Caco-2 (cell line): ENCODE measurements around the gene PCID2. TPM values are rescaled to one million over a fixed set of nuclear protein-coding genes. Genes with fewer than 3 reads are reported as not detected.

Experiments
- BruUV-seq: library from RNA; stranded (reverse); fragments of 400-500 nt; replicated peaks from 2 replicates; lab custom pipeline; 2021; lab: Mats Ljungman, UMichigan
- CTCF ChIA-PET: fragments of 300-600 bp; sonication (Branson Sonifier 250); formaldehyde crosslinking; loops from one replicate; lab custom pipeline; 2022; ENCODE audit warnings: antibody characterized with exemption; lab: Charles Lee
- POLR2A ChIA-PET: fragments of 300-600 bp; sonication (Branson Sonifier 250); formaldehyde crosslinking; loops from one replicate; lab custom pipeline; 2022; ENCODE audit warnings: antibody characterized with exemption; lab: Charles Lee
- DNase-seq, 2 experiments: peaks; one replicate each; pipeline versions ENCODE4 v3.0.0 to v3.0.0-alpha.2; 2020 to 2022
- H3K27me3 ChIP-seq: replicated peaks from 2 replicates; pipeline ENCODE4 v1.6.0; 2011; ENCODE audit warnings: low read length; ENCODE audit not compliant: control insufficient read depth, insufficient read depth
- H3K36me3 ChIP-seq: 2 replicates; pipeline ENCODE4 v1.5.1; 2011; ENCODE audit warnings: low read length; ENCODE audit not compliant: control insufficient read depth, insufficient read depth
- H3K4me1 ChIP-seq: fragments of 250-450 bp; sonication (Bioruptor Pico); 2 replicates; pipeline ENCODE4 v1.5.1; 2020; ENCODE audit warnings: mild to moderate bottlenecking
- H3K4me3 ChIP-seq: 2 replicates; pipeline ENCODE4 v1.5.1; 2011; ENCODE audit warnings: low read depth, mild to moderate bottlenecking, control low read depth, low read length
- H3K9me3 ChIP-seq: fragments of 250-450 bp; sonication (Bioruptor Pico); 2 replicates; pipeline ENCODE4 v1.5.1; 2020; ENCODE audit warnings: mild to moderate bottlenecking, moderate library complexity
- H3K27ac Mint-ChIP-seq: one replicate; pipeline ENCODE4 v1.8.0; 2022; ENCODE audit warnings: mixed read lengths; ENCODE audit not compliant: unreplicated experiment
- H3K27me3 Mint-ChIP-seq: one replicate; pipeline ENCODE4 v1.8.0; 2022; ENCODE audit warnings: mixed read lengths; ENCODE audit not compliant: insufficient read depth, unreplicated experiment
- H3K36me3 Mint-ChIP-seq: one replicate; pipeline ENCODE4 v1.8.0; 2022; ENCODE audit warnings: mild to moderate bottlenecking, mixed read lengths; ENCODE audit not compliant: insufficient read depth, unreplicated experiment
- H3K4me1 Mint-ChIP-seq: one replicate; pipeline ENCODE4 v1.8.0; 2022; ENCODE audit warnings: low read depth, mixed read lengths; ENCODE audit not compliant: unreplicated experiment
- H3K4me3 Mint-ChIP-seq: one replicate; pipeline ENCODE4 v1.8.0; 2022; ENCODE audit warnings: mild to moderate bottlenecking, moderate library complexity, mixed read lengths; ENCODE audit not compliant: unreplicated experiment
- H3K9me3 Mint-ChIP-seq: one replicate; pipeline ENCODE4 v1.8.0; 2022; ENCODE audit warnings: mixed read lengths; ENCODE audit not compliant: unreplicated experiment
- intact Hi-C: fragments of 100-400 bp; cut with micrococcal nuclease; formaldehyde crosslinking; loops from one replicate; pipeline ENCODE4 v1.10.0; 2022; ENCODE audit not compliant: unreplicated experiment
- total RNA-seq: library from RNA; stranded (reverse); gene quantifications from 2 replicates; pipeline ENCODE4 v1.2.3, GENCODE V29; 2022
- TF ChIP-seq, protein P1 (sequence below), 2 experiments: fragments of 200-600 bp in 1 of 2; IDR thresholded peaks; 1 replicate in 1 of 2; 2 replicates in 1 of 2; pipeline versions ENCODE4 v1.5.1 to v1.8.0; 2011 to 2022; ENCODE audit warnings: antibody characterized with exemption in 1 of 2, control low read depth in 1 of 2, inconsistent platforms in 1 of 2, low read depth in 1 of 2, low read length in 1 of 2, mild to moderate bottlenecking in 1 of 2, moderate library complexity in 1 of 2; ENCODE audit not compliant: insufficient read depth in 1 of 2, severe bottlenecking in 1 of 2, unreplicated experiment in 1 of 2

The PCID2 gene
- total RNA-seq, 1 experiment from 2014 or later, result 81.5 TPM

DNA sequence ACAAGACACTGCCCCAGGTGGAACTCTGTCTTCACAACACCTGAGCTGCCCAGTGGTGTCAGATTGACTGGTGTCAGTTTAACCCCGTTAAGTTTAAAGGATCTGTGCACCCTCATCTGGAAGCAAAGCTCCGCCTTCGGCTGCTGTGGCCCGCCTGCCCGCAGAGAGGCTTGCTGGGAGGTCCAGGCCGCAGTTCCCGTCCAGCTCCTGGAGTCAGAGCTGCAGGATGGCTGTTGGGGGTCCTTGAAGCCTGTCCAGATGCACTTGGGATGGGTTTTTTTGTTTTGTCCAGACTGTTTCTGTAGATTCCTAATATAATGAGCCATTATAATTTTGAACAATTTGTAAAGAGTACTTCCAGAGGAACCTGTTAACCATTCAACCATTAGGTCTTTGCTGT lies 17.0 kb upstream of the PCID2 start:
- POLR2A ChIA-PET, result no interaction called here
- TF ChIP-seq, protein P1, sequence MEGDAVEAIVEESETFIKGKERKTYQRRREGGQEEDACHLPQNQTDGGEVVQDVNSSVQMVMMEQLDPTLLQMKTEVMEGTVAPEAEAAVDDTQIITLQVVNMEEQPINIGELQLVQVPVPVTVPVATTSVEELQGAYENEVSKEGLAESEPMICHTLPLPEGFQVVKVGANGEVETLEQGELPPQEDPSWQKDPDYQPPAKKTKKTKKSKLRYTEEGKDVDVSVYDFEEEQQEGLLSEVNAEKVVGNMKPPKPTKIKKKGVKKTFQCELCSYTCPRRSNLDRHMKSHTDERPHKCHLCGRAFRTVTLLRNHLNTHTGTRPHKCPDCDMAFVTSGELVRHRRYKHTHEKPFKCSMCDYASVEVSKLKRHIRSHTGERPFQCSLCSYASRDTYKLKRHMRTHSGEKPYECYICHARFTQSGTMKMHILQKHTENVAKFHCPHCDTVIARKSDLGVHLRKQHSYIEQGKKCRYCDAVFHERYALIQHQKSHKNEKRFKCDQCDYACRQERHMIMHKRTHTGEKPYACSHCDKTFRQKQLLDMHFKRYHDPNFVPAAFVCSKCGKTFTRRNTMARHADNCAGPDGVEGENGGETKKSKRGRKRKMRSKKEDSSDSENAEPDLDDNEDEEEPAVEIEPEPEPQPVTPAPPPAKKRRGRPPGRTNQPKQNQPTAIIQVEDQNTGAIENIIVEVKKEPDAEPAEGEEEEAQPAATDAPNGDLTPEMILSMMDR (IDR thresholded peaks at IDR 0.05; ENCODE audit: insufficient read depth in 1 of 2, low read depth in 1 of 2, low read length in 1 of 2, severe bottlenecking in 1 of 2, unreplicated experiment in 1 of 2), result no peak
- H3K27me3 Mint-ChIP-seq, result no peaks in the 10 kb centered on the region

DNA sequence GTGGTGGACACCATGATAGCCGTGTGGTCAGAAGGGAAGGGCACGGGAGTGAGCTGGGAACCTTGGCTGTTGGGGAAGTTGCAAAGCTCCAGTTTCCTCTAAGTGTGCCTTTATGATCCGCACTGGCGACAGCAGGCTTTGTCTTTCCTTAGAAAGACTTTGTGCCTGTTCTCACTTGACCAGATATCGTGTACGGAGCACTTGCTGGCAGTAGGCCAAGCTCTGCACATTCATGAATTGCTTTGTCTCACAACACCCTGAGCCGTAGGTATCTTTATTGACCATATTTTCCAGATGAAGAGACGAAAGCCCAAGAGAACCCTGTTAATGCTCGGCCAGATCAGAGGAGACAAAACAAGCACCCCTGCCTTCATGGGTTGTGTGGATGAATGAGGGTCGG lies 16.0 kb upstream of the PCID2 start:
- POLR2A ChIA-PET, result no interaction called here

More for the DNA sequence above, 17.0 kb upstream of the PCID2 start:
- Histone ChIP-seq H3K9me3 (no peaks in the 10 kb centered on the region), H3K4me3 (no peak overlapping the region), H3K4me1 (no peaks in the 10 kb centered on the region), H3K27me3 (no peaks in the 10 kb centered on the region), H3K36me3 (peaks cover 7% of the 10 kb centered on the region)
- peaks cover 90% of the 10 kb centered on the region for H3K36me3 Mint-ChIP-seq
- DNase-seq, result no peak
- CTCF ChIA-PET, result no interaction called here
- H3K27ac Mint-ChIP-seq, result no peak overlapping the region
- H3K9me3 Mint-ChIP-seq, result no peaks in the 10 kb centered on the region
- H3K4me1 Mint-ChIP-seq, result no peaks in the 10 kb centered on the region
- no peak overlapping the region for H3K4me3 Mint-ChIP-seq
- BruUV-seq, result no TSS peak
- intact Hi-C loops, result no loop called here

DNA sequence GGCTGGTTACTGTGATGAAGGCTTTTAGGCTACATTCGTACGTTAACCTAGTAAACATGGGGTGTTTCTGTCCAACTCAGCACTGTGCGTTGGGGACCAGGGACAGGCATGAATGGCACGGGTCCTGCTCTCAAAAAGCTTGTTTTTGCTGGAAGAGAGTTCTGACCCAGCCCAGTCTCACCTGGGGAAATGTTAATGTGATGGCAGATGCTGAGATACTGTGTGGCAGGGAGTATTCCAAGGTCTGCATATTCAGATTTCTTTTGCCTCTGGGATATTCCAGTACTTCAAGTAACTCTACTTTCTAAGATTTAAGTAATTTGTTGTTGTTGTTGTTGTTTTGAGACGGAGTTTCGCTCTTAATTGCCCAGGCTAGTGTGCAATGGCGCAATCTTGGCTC lies 14.6 kb upstream of the PCID2 start:
- Histone ChIP-seq H3K27me3 (no peaks in the 10 kb centered on the region), H3K4me1 (peaks cover 10% of the 10 kb centered on the region), H3K36me3 (peaks cover 15% of the 10 kb centered on the region), H3K4me3 (no peak overlapping the region), H3K9me3 (no peaks in the 10 kb centered on the region)
- no peak overlapping the region for H3K27ac Mint-ChIP-seq
- no peaks in the 10 kb centered on the region for H3K27me3 Mint-ChIP-seq
- POLR2A ChIA-PET, result no interaction called here
- intact Hi-C loops, result no loop called here
- no peak overlapping the region for H3K4me3 Mint-ChIP-seq
- DNase-seq, result no peak
- H3K4me1 Mint-ChIP-seq, result peaks cover 10% of the 10 kb centered on the region
- no TSS peak for BruUV-seq
- H3K9me3 Mint-ChIP-seq, result no peaks in the 10 kb centered on the region
- CTCF ChIA-PET, result no interaction called here
- TF ChIP-seq, protein P1 (IDR thresholded peaks at IDR 0.05; ENCODE audit: insufficient read depth in 1 of 2, low read depth in 1 of 2, low read length in 1 of 2, severe bottlenecking in 1 of 2, unreplicated experiment in 1 of 2), result no peak
- H3K36me3 Mint-ChIP-seq, result peaks cover 80% of the 10 kb centered on the region

More for the DNA sequence above, 16.0 kb upstream of the PCID2 start:
- Histone ChIP-seq H3K4me1 (peaks cover 7% of the 10 kb centered on the region), H3K9me3 (no peaks in the 10 kb centered on the region), H3K4me3 (no peak overlapping the region), H3K36me3 (peaks cover 12% of the 10 kb centered on the region), H3K27me3 (no peaks in the 10 kb centered on the region)
- CTCF ChIA-PET, result interaction anchor here (0.6 kb wide), 1 partner anchor 17 kb away, joined by 5 read pairs; no protein-coding TSS in a partner anchor
- H3K36me3 Mint-ChIP-seq, result peaks cover 90% of the 10 kb centered on the region
- BruUV-seq, result no TSS peak
- no peaks in the 10 kb centered on the region for H3K9me3 Mint-ChIP-seq
- H3K27ac Mint-ChIP-seq, result no peak overlapping the region
- H3K4me3 Mint-ChIP-seq, result no peak overlapping the region
- DNase-seq, result no peak
- intact Hi-C loops, result no loop called here
- H3K4me1 Mint-ChIP-seq, result peaks cover 8% of the 10 kb centered on the region
- TF ChIP-seq, protein P1 (IDR thresholded peaks at IDR 0.05; ENCODE audit: insufficient read depth in 1 of 2, low read depth in 1 of 2, low read length in 1 of 2, severe bottlenecking in 1 of 2, unreplicated experiment in 1 of 2), result no peak
- no peaks in the 10 kb centered on the region for H3K27me3 Mint-ChIP-seq
